ENCODE measurements around the gene SMU1. TPM values are rescaled to one million over a fixed set of nuclear protein-coding genes. Genes with fewer than 3 reads are reported as not detected.

SMU1 gene
- total RNA-seq, 1 experiment from 2014 or later, result 30.5 TPM

DNA sequence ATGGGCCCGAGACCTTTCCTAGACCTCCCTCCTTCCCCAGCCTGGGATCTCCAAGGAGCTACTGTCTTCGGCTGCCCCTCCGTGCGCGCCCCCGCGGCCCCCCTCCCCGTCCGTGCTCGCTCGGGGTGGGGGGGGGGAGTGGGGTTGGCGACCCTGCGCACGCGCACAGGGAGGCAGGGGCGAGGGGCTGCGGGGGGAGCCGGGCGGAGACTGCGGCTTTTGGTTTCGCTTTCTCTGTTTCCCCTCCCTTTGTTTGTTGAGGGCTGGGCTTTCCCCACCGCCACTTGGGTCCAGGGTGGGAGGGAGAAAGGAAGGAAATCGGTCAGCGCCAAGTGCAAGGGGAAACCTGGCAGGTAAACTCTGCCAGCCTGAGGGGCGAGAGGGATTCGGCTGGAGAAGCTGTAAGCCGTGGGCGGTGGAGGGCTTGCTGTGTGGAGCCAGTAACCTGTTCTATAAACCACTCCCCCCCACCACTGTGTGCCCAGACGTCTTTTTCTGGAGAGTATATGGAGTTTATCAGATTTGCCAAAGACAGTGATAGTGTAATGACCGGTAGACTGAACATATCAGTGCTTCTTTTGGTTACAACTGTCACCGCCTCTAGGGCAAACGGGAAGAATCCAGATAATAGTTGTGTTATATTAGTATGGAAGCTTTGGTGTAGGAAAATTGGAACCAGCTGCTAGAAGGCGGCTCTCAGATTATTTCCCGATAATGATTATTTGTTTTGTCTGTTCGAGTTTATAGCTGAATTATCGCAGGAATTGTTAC is 50.7 kb downstream of the SMU1 start:
- RAD21 ChIA-PET (ENCODE audit: low non-redundant PET in 1 of 2, low total read pairs in 2 of 2, uncharacterized antibody in 2 of 2, unreplicated experiment in 2 of 2), result no interaction called here
- CTCF ChIA-PET, result interaction anchor here (1.8 kb wide), 1 partner anchor 444 kb away, joined by 5 read pairs; no protein-coding TSS in a partner anchor
- H2AFZ ChIP-seq (ENCODE audit: low read depth, low read length, poor library complexity, severe bottlenecking), result no peak overlapping the region

More for the DNA sequence above, 50.7 kb downstream of the SMU1 start:
- POLR2A ChIA-PET, result interaction anchor here (1.0 to 3.8 kb wide), 14 partner anchors 12 to 473 kb away, joined by 3 to 58 read pairs (median 6); partner anchors contain the start of genes APTX, NFX1, SMIM27 and SMU1
- Histone ChIP-seq H3K27ac (ENCODE audit: low read depth, low read length) (peak overlapping the region; percentile 94), H4K20me1 (ENCODE audit: insufficient read depth) (peaks cover 38% of the 10 kb centered on the region; the same call in 1 of the 2 replicates), H3K9me2 (ENCODE audit: insufficient read depth) (no peaks in the 10 kb centered on the region), H3K4me1 (ENCODE audit: control insufficient read depth in 1 of 2, insufficient read depth in 2 of 2, low read length in 2 of 2) (peaks cover 9 to 24% of the 10 kb centered on the region in 2 experiments), H3K36me3 (ENCODE audit: control insufficient read depth in 1 of 2, insufficient read depth in 2 of 2, low read length in 2 of 2) (peaks cover 42% of the 10 kb centered on the region in 2 experiments), H3K4me2 (ENCODE audit: low read length) (peak overlapping the region; percentile 94), H3K9ac (ENCODE audit: low read length) (peak overlapping the region; percentile 98), H3K4me3 (replicated peaks in 1 of 2; ENCODE audit: low read depth in 1 of 2, low read length in 2 of 2) (peak overlapping the region; percentile 93 to 95), H3K79me2 (ENCODE audit: insufficient read depth, low read length) (peaks cover 99% of the 10 kb centered on the region), H3K9me3 (ENCODE audit: control insufficient read depth in 1 of 2, insufficient read depth in 1 of 2, low read depth in 1 of 2, low read length in 2 of 2) (no peaks in the 10 kb centered on the region), H3K27me3 (ENCODE audit: insufficient read depth, low read length) (no peaks in the 10 kb centered on the region)
- TF ChIP-seq EGR1 (IDR thresholded peaks at IDR 0.05; ENCODE audit: low read depth), result no peak
- TF ChIP-seq SP1 (IDR thresholded peaks at IDR 0.05; ENCODE audit: low read depth), result no peak
- TF ChIP-seq TCF7L2 (IDR thresholded peaks at IDR 0.05; ENCODE audit: borderline replicate concordance, extremely low read depth, insufficient read depth, insufficient read length), result no peak
- TF ChIP-seq, protein P1, sequence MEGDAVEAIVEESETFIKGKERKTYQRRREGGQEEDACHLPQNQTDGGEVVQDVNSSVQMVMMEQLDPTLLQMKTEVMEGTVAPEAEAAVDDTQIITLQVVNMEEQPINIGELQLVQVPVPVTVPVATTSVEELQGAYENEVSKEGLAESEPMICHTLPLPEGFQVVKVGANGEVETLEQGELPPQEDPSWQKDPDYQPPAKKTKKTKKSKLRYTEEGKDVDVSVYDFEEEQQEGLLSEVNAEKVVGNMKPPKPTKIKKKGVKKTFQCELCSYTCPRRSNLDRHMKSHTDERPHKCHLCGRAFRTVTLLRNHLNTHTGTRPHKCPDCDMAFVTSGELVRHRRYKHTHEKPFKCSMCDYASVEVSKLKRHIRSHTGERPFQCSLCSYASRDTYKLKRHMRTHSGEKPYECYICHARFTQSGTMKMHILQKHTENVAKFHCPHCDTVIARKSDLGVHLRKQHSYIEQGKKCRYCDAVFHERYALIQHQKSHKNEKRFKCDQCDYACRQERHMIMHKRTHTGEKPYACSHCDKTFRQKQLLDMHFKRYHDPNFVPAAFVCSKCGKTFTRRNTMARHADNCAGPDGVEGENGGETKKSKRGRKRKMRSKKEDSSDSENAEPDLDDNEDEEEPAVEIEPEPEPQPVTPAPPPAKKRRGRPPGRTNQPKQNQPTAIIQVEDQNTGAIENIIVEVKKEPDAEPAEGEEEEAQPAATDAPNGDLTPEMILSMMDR (IDR thresholded peaks at IDR 0.05 in 2 of 3, conservative IDR thresholded peaks at IDR 0.05 in 1 of 3; ENCODE audit: borderline replicate concordance in 1 of 3, insufficient read depth in 1 of 3, low read depth in 2 of 3, low read length in 2 of 3), result no peak
- TF ChIP-seq, protein P2, sequence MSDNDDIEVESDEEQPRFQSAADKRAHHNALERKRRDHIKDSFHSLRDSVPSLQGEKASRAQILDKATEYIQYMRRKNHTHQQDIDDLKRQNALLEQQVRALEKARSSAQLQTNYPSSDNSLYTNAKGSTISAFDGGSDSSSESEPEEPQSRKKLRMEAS (IDR thresholded peaks at IDR 0.05), result no peak
- TF ChIP-seq EZH2 (IDR thresholded peaks at IDR 0.05), result no peak
- TF ChIP-seq, protein P3, sequence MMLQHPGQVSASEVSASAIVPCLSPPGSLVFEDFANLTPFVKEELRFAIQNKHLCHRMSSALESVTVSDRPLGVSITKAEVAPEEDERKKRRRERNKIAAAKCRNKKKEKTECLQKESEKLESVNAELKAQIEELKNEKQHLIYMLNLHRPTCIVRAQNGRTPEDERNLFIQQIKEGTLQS (IDR thresholded peaks at IDR 0.05), result no peak
- TF ChIP-seq, protein P4, sequence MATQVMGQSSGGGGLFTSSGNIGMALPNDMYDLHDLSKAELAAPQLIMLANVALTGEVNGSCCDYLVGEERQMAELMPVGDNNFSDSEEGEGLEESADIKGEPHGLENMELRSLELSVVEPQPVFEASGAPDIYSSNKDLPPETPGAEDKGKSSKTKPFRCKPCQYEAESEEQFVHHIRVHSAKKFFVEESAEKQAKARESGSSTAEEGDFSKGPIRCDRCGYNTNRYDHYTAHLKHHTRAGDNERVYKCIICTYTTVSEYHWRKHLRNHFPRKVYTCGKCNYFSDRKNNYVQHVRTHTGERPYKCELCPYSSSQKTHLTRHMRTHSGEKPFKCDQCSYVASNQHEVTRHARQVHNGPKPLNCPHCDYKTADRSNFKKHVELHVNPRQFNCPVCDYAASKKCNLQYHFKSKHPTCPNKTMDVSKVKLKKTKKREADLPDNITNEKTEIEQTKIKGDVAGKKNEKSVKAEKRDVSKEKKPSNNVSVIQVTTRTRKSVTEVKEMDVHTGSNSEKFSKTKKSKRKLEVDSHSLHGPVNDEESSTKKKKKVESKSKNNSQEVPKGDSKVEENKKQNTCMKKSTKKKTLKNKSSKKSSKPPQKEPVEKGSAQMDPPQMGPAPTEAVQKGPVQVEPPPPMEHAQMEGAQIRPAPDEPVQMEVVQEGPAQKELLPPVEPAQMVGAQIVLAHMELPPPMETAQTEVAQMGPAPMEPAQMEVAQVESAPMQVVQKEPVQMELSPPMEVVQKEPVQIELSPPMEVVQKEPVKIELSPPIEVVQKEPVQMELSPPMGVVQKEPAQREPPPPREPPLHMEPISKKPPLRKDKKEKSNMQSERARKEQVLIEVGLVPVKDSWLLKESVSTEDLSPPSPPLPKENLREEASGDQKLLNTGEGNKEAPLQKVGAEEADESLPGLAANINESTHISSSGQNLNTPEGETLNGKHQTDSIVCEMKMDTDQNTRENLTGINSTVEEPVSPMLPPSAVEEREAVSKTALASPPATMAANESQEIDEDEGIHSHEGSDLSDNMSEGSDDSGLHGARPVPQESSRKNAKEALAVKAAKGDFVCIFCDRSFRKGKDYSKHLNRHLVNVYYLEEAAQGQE (IDR thresholded peaks at IDR 0.05; ENCODE audit: low read depth), result no peak
- ATAC-seq (peak; percentile 48), DNase-seq (ENCODE audit: low read depth, low spot score) (no peak)
- intact Hi-C loops (cut with micrococcal nuclease), result loop anchor here (1.0 kb wide), 1 partner anchor 24 kb away; the partner anchor contains the start of gene APTX
- no TSS peak for BruUV-seq (replicated peaks)

Data from HCT116 (cell line).